IMR-90 (cell line): Measurements from ENCODE around the gene UBE2E2. TPM values are rescaled to one million over a fixed set of nuclear protein-coding genes. Genes with fewer than 3 reads are reported as not detected.

Experiments used
- ATAC-seq: fragments of 200-7000 bp; cut with Tn5 transposase; 2 replicates; pipeline ENCODE4 v1.9.1; 2020; ENCODE audit warnings: low read depth, mild to moderate bottlenecking, moderate library complexity
- BruUV-seq: library from RNA; stranded (reverse); fragments of 400-500 nt; replicated peaks from 2 replicates; lab custom pipeline; 2021; lab: Mats Ljungman, UMichigan
- CTCF ChIA-PET: fragments of 300-600 bp; formaldehyde crosslinking; extraction: SDS; loops from one replicate; lab custom pipeline; 2021; ENCODE audit warnings: antibody characterized with exemption; lab: Yijun Ruan, JAX
- POLR2A ChIA-PET: fragments of 300-600 bp; sonication (Branson Sonifier 250); formaldehyde crosslinking; loops from one replicate; lab custom pipeline; 2022; ENCODE audit warnings: antibody characterized with exemption; ENCODE audit not compliant: unreplicated experiment; lab: Charles Lee
- DNase-seq: peaks from one replicate; pipeline ENCODE4 v3.0.0; 2013
- H2AFZ ChIP-seq: replicated peaks from 2 replicates; pipeline ENCODE3; 2013; ENCODE audit warnings: low read length, mild to moderate bottlenecking; ENCODE audit not compliant: poor library complexity
- H2AK5ac ChIP-seq: 2 replicates; pipeline ENCODE4 v1.6.1; 2013; ENCODE audit warnings: low read depth, low read length, inconsistent platforms
- H2AK9ac ChIP-seq: replicated peaks from 2 replicates; pipeline ENCODE3; 2013; ENCODE audit warnings: mild to moderate bottlenecking, low read depth, low read length, moderate library complexity; ENCODE audit not compliant: poor library complexity
- H2BK120ac ChIP-seq: 2 replicates; pipeline ENCODE4 v1.6.1; 2013; ENCODE audit warnings: low read depth, low read length, inconsistent platforms
- H2BK15ac ChIP-seq: 3 replicates; pipeline ENCODE4 v1.6.1; 2013; ENCODE audit warnings: low read depth, low read length, inconsistent platforms
- H2BK20ac ChIP-seq: 2 replicates; pipeline ENCODE4 v1.6.1; 2013; ENCODE audit warnings: low read depth, mild to moderate bottlenecking, inconsistent platforms, low read length, moderate library complexity
- H2BK5ac ChIP-seq: 2 replicates; pipeline ENCODE4 v1.6.1; 2013; ENCODE audit warnings: mild to moderate bottlenecking, low read depth, low read length, inconsistent platforms; ENCODE audit not compliant: poor library complexity, severe bottlenecking
- H3K14ac ChIP-seq: replicated peaks from 2 replicates; pipeline ENCODE4 v1.6.1; 2013; ENCODE audit warnings: low read depth, low read length, inconsistent platforms
- H3K18ac ChIP-seq: 2 replicates; pipeline ENCODE4 v1.6.1; 2013; ENCODE audit warnings: low read depth, low read length, control low read depth
- H3K23ac ChIP-seq: 2 replicates; pipeline ENCODE4 v1.6.1; 2013; ENCODE audit warnings: low read depth, low read length, inconsistent platforms
- H3K27ac ChIP-seq: 2 replicates; pipeline ENCODE4 v1.5.1; 2013; ENCODE audit warnings: mild to moderate bottlenecking, control low read depth, low read length; ENCODE audit not compliant: insufficient read depth
- H3K27me3 ChIP-seq: 2 replicates; pipeline ENCODE4 v1.6.1; 2013; ENCODE audit warnings: low read length; ENCODE audit not compliant: control insufficient read depth, insufficient read depth
- H3K36me3 ChIP-seq: 2 replicates; pipeline ENCODE4 v1.6.1; 2013; ENCODE audit warnings: low read length, mixed read lengths; ENCODE audit not compliant: control insufficient read depth, insufficient read depth
- H3K4ac ChIP-seq: 2 replicates; pipeline ENCODE4 v1.6.1; 2013; ENCODE audit warnings: low read depth, low read length, inconsistent platforms
- H3K4me1 ChIP-seq: 2 replicates; pipeline ENCODE4 v1.6.1; 2013; ENCODE audit warnings: low read length, mixed read lengths; ENCODE audit not compliant: control insufficient read depth, insufficient read depth
- H3K4me2 ChIP-seq: 2 replicates; pipeline ENCODE4 v1.6.1; 2013; ENCODE audit warnings: low read depth, mild to moderate bottlenecking, control low read depth, low read length, moderate library complexity
- H3K4me3 ChIP-seq: 2 replicates; pipeline ENCODE4 v1.5.1; 2013; ENCODE audit warnings: low read depth, mild to moderate bottlenecking, control low read depth, low read length, moderate library complexity; ENCODE audit not compliant: insufficient read depth
- H3K56ac ChIP-seq: 2 replicates; pipeline ENCODE4 v1.6.1; 2013; ENCODE audit warnings: low read length, inconsistent platforms; ENCODE audit not compliant: insufficient read depth; ENCODE audit errors: extremely low read depth
- H3K79me1 ChIP-seq, 2 experiments: 2 replicates each; pipeline ENCODE4 v1.6.1; 2013; ENCODE audit warnings: low read length in 2 of 2, inconsistent platforms in 1 of 2, low read depth in 1 of 2
- H3K9ac ChIP-seq: 2 replicates; pipeline ENCODE4 v1.6.1; 2013; ENCODE audit warnings: low read depth, low read length, control low read depth
- H3K9me1 ChIP-seq: 2 replicates; pipeline ENCODE4 v1.6.1; 2013; ENCODE audit warnings: low read length, inconsistent platforms; ENCODE audit not compliant: insufficient read depth
- H3K9me3 ChIP-seq: 2 replicates; pipeline ENCODE4 v1.6.1; 2013; ENCODE audit warnings: low read length; ENCODE audit not compliant: control insufficient read depth, insufficient read depth
- H4K20me1 ChIP-seq: 2 replicates; pipeline ENCODE4 v1.6.1; 2013; ENCODE audit warnings: low read length, inconsistent platforms; ENCODE audit not compliant: insufficient read depth
- H4K5ac ChIP-seq: 2 replicates; pipeline ENCODE4 v1.6.1; 2013; ENCODE audit warnings: mild to moderate bottlenecking, low read depth, low read length, control low read depth
- H4K8ac ChIP-seq, 2 experiments: 2 replicates each; pipeline ENCODE4 v1.6.1; 2013; ENCODE audit warnings: low read depth in 2 of 2, low read length in 2 of 2, control low read depth in 1 of 2, inconsistent platforms in 1 of 2
- H4K91ac ChIP-seq: 2 replicates; pipeline ENCODE4 v1.6.1; 2013; ENCODE audit warnings: low read depth, low read length, inconsistent platforms; ENCODE audit not compliant: insufficient read depth
- BHLHE40 ChIP-seq: fragments of 150-350 bp; IDR thresholded peaks from 2 replicates; pipeline ENCODE4 v1.6.1; 2016; ENCODE audit warnings: mild to moderate bottlenecking, low read depth, low read length
- WGBS, 2 experiments: methylation state at CpG; one replicate each; pipeline versions ENCODE4 v1.1.5 to v1.1.7; 2013; ENCODE audit warnings: missing lambda C conversion rate in 2 of 2; ENCODE audit not compliant: insufficient read length in 1 of 2; ENCODE audit errors: extremely low coverage in 2 of 2; 5-methylcytosine and 5-hydroxymethylcytosine counted together
- dilution Hi-C: fragments of 300-500 bp; cut with HindIII; formaldehyde crosslinking; loops from one replicate; pipeline ENCODE4 v1.14.3; 2018; ENCODE audit warnings: low sequenced_read_pairs; ENCODE audit not compliant: unreplicated experiment
- in situ Hi-C: fragments of 300-500 bp; cut with MboI; formaldehyde crosslinking; loops from 3 replicates; pipeline ENCODE4 v1.14.3; 2019; ENCODE audit warnings: low sequenced_read_pairs, inconsistent platforms, mixed read lengths
- intact Hi-C: fragments of 100-400 bp; cut with micrococcal nuclease; formaldehyde crosslinking; loops from 2 replicates; pipeline ENCODE4 v1.10.0; 2022
- polyA plus RNA-seq, 3 experiments: library from polyadenylated mRNA; depleted of rRNA; stranded (reverse); fragments of >200 nt; gene quantifications; 2 replicates each; pipeline ENCODE4 v1.2.3, GENCODE V29; 2012; ENCODE audit warnings: low replicate concordance in 1 of 3
- total RNA-seq: library from RNA; depleted of rRNA; stranded (reverse); fragments of >200 nt; gene quantifications from 2 replicates; pipeline ENCODE4 v1.2.3, GENCODE V29; 2012
- TF ChIP-seq, protein P1 (sequence below): fragments of 150-350 bp; IDR thresholded peaks from 2 replicates; pipeline ENCODE4 v1.6.1; 2017; ENCODE audit warnings: mild to moderate bottlenecking, antibody characterized with exemption, low read length, low read depth

UBE2E2 gene
- total and polyA plus RNA-seq, 2 of the 4 experiments (the other 2 are of a cell fraction), result 18.6 to 32.7 TPM

DNA sequence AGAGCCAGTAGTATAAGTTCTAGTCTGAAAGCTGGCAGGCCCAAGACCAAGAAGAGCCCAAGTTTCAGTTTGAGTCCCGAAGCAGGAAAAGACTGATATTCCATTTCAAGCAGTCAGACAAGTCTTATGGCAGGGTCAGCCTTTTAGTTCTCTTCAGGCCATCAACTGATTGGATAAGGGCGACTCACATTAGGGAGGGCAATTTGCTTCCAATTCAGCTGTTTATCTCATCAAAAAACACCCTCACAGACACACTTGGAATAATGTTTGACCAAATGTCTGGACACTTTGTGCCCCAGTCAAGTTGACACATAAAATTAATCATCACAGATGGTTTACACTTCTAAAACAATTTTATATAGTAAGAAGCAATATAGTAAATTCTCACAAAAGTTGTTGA is 69.7 kb downstream of the UBE2E2 start:
- Histone ChIP-seq H3K9ac (no peak overlapping the region), H3K36me3 (no peaks in the 10 kb centered on the region), H2BK20ac (no peak overlapping the region), H3K9me1 (no peaks in the 10 kb centered on the region), H2AK5ac (no peak overlapping the region), H3K56ac (no peak overlapping the region), H3K4me3 (no peak overlapping the region), H2AFZ (no peak overlapping the region), H3K23ac (no peak overlapping the region), H3K79me1 (peaks cover 4 to 22% of the 10 kb centered on the region in 2 experiments; a peak in 1 of 4 replicates), H3K14ac (no peak overlapping the region), H4K8ac (no peak overlapping the region), H4K5ac (no peak overlapping the region), H3K18ac (no peak overlapping the region), H2BK120ac (no peak overlapping the region), H2BK15ac (no peak overlapping the region), H2BK5ac (no peak overlapping the region), H2AK9ac (no peak overlapping the region), H3K4me1 (no peaks in the 10 kb centered on the region), H3K27ac (no peak overlapping the region), H3K9me3 (peaks cover 2% of the 10 kb centered on the region; the same call in 1 of the 2 replicates), H4K91ac (no peak overlapping the region), H3K4ac (no peak overlapping the region), H3K4me2 (no peak overlapping the region), H4K20me1 (no peaks in the 10 kb centered on the region), H3K27me3 (no peaks in the 10 kb centered on the region)
- intact Hi-C loops (no loop called here), in situ Hi-C loops (no loop called here), dilution Hi-C loops (no loop called here)
- TF ChIP-seq BHLHE40, result no peak
- TF ChIP-seq, protein P1, sequence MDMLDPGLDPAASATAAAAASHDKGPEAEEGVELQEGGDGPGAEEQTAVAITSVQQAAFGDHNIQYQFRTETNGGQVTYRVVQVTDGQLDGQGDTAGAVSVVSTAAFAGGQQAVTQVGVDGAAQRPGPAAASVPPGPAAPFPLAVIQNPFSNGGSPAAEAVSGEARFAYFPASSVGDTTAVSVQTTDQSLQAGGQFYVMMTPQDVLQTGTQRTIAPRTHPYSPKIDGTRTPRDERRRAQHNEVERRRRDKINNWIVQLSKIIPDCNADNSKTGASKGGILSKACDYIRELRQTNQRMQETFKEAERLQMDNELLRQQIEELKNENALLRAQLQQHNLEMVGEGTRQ, result no peak
- no CpG with 5 or more reads among the region's 2 CpGs for WGBS, 2 experiments
- 0 out of 2 replicates have a peak, but pooled peaks have one; percentile 13 for ATAC-seq
- POLR2A ChIA-PET, result no interaction called here
- CTCF ChIA-PET, result no interaction called here
- no peak for DNase-seq
- no TSS peak for BruUV-seq
